GM19467 (cell line): ENCODE measurements around the gene IBTK.

Experiments used
- ATAC-seq: cut with Tn5 transposase; IDR thresholded peaks from one replicate; pipeline ENCODE4 v1.9.1; 2021; ENCODE audit warnings: mild to moderate bottlenecking, moderate library complexity; ENCODE audit not compliant: unreplicated experiment

IBTK gene

GRCh38 chr6:82123632-82124031 lies 123.9 kb downstream of the IBTK start:
- no peak for ATAC-seq
